NCI-H345 treated with DMSO at 0.1 percent for 48 hours (cell line): ENCODE data around the gene TIGD3.
A peak's percentile ranks its signal among the peaks of the same experiment; 100 is the strongest.

Experiments
- DNase-seq: peaks from one replicate; lab custom pipeline; 2025; ENCODE audit not compliant: unreplicated experiment; lab: John Stamatoyannopoulos, UW

The TIGD3 gene

GRCh38 chr11:65354265-65355012 is at the start of gene TIGD3:
Gene TIGD3, plus strand, starts transcription at chr11:65354751. Its CDS starts 1,058 bp downstream, at chr11:65355809.
- peak; percentile 94 for DNase-seq

GRCh38 chr11:65305501-65306268 is 48.9 kb upstream of the TIGD3 start:
- DNase-seq = no peak

- no peak for DNase-seq
Measured at GRCh38 chr11:65307298-65308229, 47.0 kb upstream of the TIGD3 start.

GRCh38 chr11:65308281-65308891 is 46.2 kb upstream of the TIGD3 start:
- DNase-seq = no peak

GRCh38 chr11:65309006-65309405 is 45.5 kb upstream of the TIGD3 start:
- no peak for DNase-seq

- DNase-seq = no peak
Measured at GRCh38 chr11:65310215-65310614, 44.3 kb upstream of the TIGD3 start.

GRCh38 chr11:65310736-65311135 is 43.8 kb upstream of the TIGD3 start:
- no peak for DNase-seq

- DNase-seq = no peak
Measured at GRCh38 chr11:65311170-65311678, 43.3 kb upstream of the TIGD3 start.

GRCh38 chr11:65314501-65315203 is 39.9 kb upstream of the TIGD3 start, which contains the start of gene CDC42EP2:
Gene CDC42EP2, plus strand, starts transcription at chr11:65314866. Its CDS starts 6,033 bp downstream, at chr11:65320899.
- DNase-seq = peak; percentile 24

- DNase-seq = peak; percentile 45
Measured at GRCh38 chr11:65315204-65315865, 39.2 kb upstream of the TIGD3 start.

- DNase-seq = no peak
Measured at GRCh38 chr11:65315866-65316226, 38.7 kb upstream of the TIGD3 start.

- DNase-seq = no peak
Measured at GRCh38 chr11:65316227-65317024, 38.1 kb upstream of the TIGD3 start.

- no peak for DNase-seq
Measured at GRCh38 chr11:65317025-65317786, 37.3 kb upstream of the TIGD3 start.

- no peak for DNase-seq
Measured at GRCh38 chr11:65320386-65321075, 34.0 kb upstream of the TIGD3 start.

- no peak for DNase-seq
Measured at GRCh38 chr11:65321076-65321475, 33.5 kb upstream of the TIGD3 start.

- DNase-seq = no peak
Measured at GRCh38 chr11:65321828-65322485, 32.6 kb upstream of the TIGD3 start.

- no peak for DNase-seq
Measured at GRCh38 chr11:65323813-65324212, 30.7 kb upstream of the TIGD3 start.
